GM19035 (cell line): ENCODE measurements around the gene SLC38A10.
"Not testable (repeated sequence)": the region's sequence is repeated elsewhere in the genome, so short reads cannot be mapped to it uniquely, and the experiment has no call there.

Experiments
- ATAC-seq: cut with Tn5 transposase; IDR thresholded peaks from one replicate; pipeline ENCODE4 v1.9.1; 2021; ENCODE audit not compliant: unreplicated experiment

Gene SLC38A10

GRCh38 chr17:81232616-81233241 is 62.4 kb downstream of the SLC38A10 start:
- no peak for ATAC-seq

- no peak for ATAC-seq
Observed at GRCh38 chr17:81231766-81232581, 63.1 kb downstream of the SLC38A10 start.

- no peak for ATAC-seq
Observed at GRCh38 chr17:81231121-81231645, 63.9 kb downstream of the SLC38A10 start.

GRCh38 chr17:81230043-81230820 is 64.9 kb downstream of the SLC38A10 start:
- no peak for ATAC-seq

- no peak for ATAC-seq
Observed at GRCh38 chr17:81229666-81229920, 65.5 kb downstream of the SLC38A10 start.

GRCh38 chr17:81228834-81229665 is 66.1 kb downstream of the SLC38A10 start:
- no peak for ATAC-seq

- no peak for ATAC-seq
Observed at GRCh38 chr17:81228420-81228819, 66.7 kb downstream of the SLC38A10 start.

GRCh38 chr17:81227630-81228029 is 67.5 kb downstream of the SLC38A10 start:
- ATAC-seq, result not testable (repeated sequence)

- no peak for ATAC-seq
Observed at GRCh38 chr17:81223762-81224130, 71.4 kb downstream of the SLC38A10 start.

- peak; percentile 91 for ATAC-seq
Observed at GRCh38 chr17:81222906-81223761, 72.0 kb downstream of the SLC38A10 start, which contains the start of gene CEP131. Gene CEP131, minus strand, starts transcription at chr17:81222965. Its CDS starts 2,909 bp downstream, at chr17:81220056.

GRCh38 chr17:81222620-81222905 is 72.5 kb downstream of the SLC38A10 start:
- ATAC-seq, result no peak

- ATAC-seq, result no peak
Observed at GRCh38 chr17:81221842-81222619, 73.1 kb downstream of the SLC38A10 start.

GRCh38 chr17:81221371-81221841 is 73.7 kb downstream of the SLC38A10 start:
- no peak for ATAC-seq

- no peak for ATAC-seq
Observed at GRCh38 chr17:81219476-81220180, 75.5 kb downstream of the SLC38A10 start.

- no peak for ATAC-seq
Observed at GRCh38 chr17:81218991-81219390, 76.1 kb downstream of the SLC38A10 start.

GRCh38 chr17:81218459-81218858 is 76.6 kb downstream of the SLC38A10 start:
- no peak for ATAC-seq

GRCh38 chr17:81217491-81217890 is 77.6 kb downstream of the SLC38A10 start:
- ATAC-seq, result no peak

GRCh38 chr17:81213978-81214377 is 81.1 kb downstream of the SLC38A10 start:
- ATAC-seq, result no peak

- no peak for ATAC-seq
Observed at GRCh38 chr17:81212365-81212764, 82.7 kb downstream of the SLC38A10 start.
